Activated T-cell treated with anti-CD3 and anti-CD28 coated beads, Interleukin-2, amount 50 U/mL, for 24 hours (primary cell): ENCODE results near the gene CHD9.
"Not testable (repeated sequence)": the region's sequence is repeated elsewhere in the genome, so short reads cannot be mapped to it uniquely, and the experiment has no call there.

Source experiments
- DNase-seq: peaks from one replicate; pipeline ENCODE4 v3.0.0-alpha.2; 2020
- H3K27ac Mint-ChIP-seq: 2 replicates; pipeline ENCODE4 v1.8.0; 2020; ENCODE audit warnings: mild to moderate bottlenecking, mixed read lengths
- H3K27me3 Mint-ChIP-seq: 2 replicates; pipeline ENCODE4 v1.8.0; 2020; ENCODE audit warnings: mixed read lengths
- H3K36me3 Mint-ChIP-seq: 2 replicates; pipeline ENCODE4 v1.8.0; 2020; ENCODE audit warnings: low read depth, mixed read lengths
- H3K4me1 Mint-ChIP-seq: 2 replicates; pipeline ENCODE4 v1.8.0; 2020; ENCODE audit warnings: low read depth, mixed read lengths
- H3K4me3 Mint-ChIP-seq: 2 replicates; pipeline ENCODE4 v1.8.0; 2020; ENCODE audit warnings: mild to moderate bottlenecking, moderate library complexity, mixed read lengths
- H3K9me3 Mint-ChIP-seq: 2 replicates; pipeline ENCODE4 v1.8.0; 2020; ENCODE audit warnings: mixed read lengths

The CHD9 gene

GRCh38 chr16:53057658-53058057 lies 2.9 kb downstream of the CHD9 start:
- no peak for DNase-seq
- no peaks in the 10 kb centered on the region for H3K27me3 Mint-ChIP-seq
- no peaks in the 10 kb centered on the region for H3K9me3 Mint-ChIP-seq
- no peak overlapping the region for H3K4me3 Mint-ChIP-seq
- H3K4me1 Mint-ChIP-seq: peaks cover 44% of the 10 kb centered on the region
- no peak overlapping the region for H3K27ac Mint-ChIP-seq
- no peaks in the 10 kb centered on the region for H3K36me3 Mint-ChIP-seq

- H3K27ac Mint-ChIP-seq: no peak overlapping the region
Measured at GRCh38 chr16:53058441-53058840, 3.6 kb downstream of the CHD9 start.

DNA sequence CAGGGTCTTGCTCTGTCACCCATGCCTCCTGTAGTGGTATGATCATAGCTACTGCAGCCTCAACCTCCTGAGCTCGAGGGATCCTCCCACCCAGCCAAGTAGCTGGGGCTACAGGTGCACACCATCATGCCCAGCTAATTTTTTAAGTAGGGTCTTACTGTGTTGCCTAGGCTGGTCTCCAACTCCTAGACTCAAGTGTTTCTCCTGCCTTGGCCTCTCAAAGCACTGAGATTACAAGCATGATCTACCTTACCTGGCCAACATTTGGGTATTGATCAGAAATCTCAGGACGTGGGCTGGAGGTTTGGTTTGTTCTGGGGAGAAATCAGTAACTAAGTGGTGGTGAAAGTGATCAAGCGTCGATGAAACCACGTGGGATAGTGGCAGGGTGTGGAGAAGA lies 4.1 kb downstream of the CHD9 start:
- Mint-ChIP-seq H3K9me3 (no peaks in the 10 kb centered on the region), H3K4me3 (no peak overlapping the region), H3K36me3 (no peaks in the 10 kb centered on the region), H3K27me3 (no peaks in the 10 kb centered on the region), H3K4me1 (peaks cover 42% of the 10 kb centered on the region), H3K27ac (no peak overlapping the region)
- DNase-seq: no peak

More at GRCh38 chr16:53058441-53058840, 3.6 kb downstream of the CHD9 start:
- no peaks in the 10 kb centered on the region for H3K27me3 Mint-ChIP-seq
- H3K36me3 Mint-ChIP-seq: no peaks in the 10 kb centered on the region
- H3K4me3 Mint-ChIP-seq: no peak overlapping the region
- no peak for DNase-seq
- H3K9me3 Mint-ChIP-seq: no peaks in the 10 kb centered on the region
- H3K4me1 Mint-ChIP-seq: peaks cover 43% of the 10 kb centered on the region

DNA sequence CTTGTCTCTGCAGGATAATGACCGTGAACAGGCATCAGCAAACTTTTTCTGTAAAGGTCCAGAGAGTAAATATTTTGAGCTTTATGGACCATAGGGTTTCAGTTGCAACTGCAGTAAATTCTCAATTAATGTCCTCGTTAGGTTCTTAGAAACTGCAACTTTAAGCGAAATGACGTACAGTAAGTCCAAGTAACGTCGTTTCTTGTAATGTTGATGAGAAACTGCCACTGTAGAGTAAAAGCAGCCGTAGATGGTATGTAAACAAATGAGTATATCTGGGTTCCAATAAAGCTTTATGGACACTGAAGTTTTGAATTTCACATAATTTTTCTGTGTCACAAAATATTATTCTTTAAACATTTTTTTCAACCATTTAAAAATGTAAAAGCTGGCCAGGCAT lies 4.9 kb downstream of the CHD9 start:
- H3K27ac Mint-ChIP-seq: no peak overlapping the region
- no peak for DNase-seq
- H3K4me3 Mint-ChIP-seq: no peak overlapping the region
- peaks cover 36% of the 10 kb centered on the region for H3K4me1 Mint-ChIP-seq
- H3K27me3 Mint-ChIP-seq: no peaks in the 10 kb centered on the region
- H3K9me3 Mint-ChIP-seq: no peaks in the 10 kb centered on the region
- no peaks in the 10 kb centered on the region for H3K36me3 Mint-ChIP-seq

GRCh38 chr16:53061256-53061655 lies 6.5 kb downstream of the CHD9 start:
- Mint-ChIP-seq H3K27me3 (no peaks in the 10 kb centered on the region), H3K27ac (no peak overlapping the region), H3K4me3 (no peak overlapping the region), H3K4me1 (peaks cover 40% of the 10 kb centered on the region), H3K36me3 (peaks cover 2% of the 10 kb centered on the region), H3K9me3 (no peaks in the 10 kb centered on the region)
- DNase-seq: no peak

GRCh38 chr16:53061701-53062159 lies 6.9 kb downstream of the CHD9 start:
- Mint-ChIP-seq H3K4me1 (peaks cover 39% of the 10 kb centered on the region), H3K9me3 (no peaks in the 10 kb centered on the region), H3K27me3 (no peaks in the 10 kb centered on the region), H3K36me3 (peaks cover 2% of the 10 kb centered on the region), H3K4me3 (no peak overlapping the region), H3K27ac (peak overlapping the region; percentile 64)
- DNase-seq: peak; percentile 37

DNA sequence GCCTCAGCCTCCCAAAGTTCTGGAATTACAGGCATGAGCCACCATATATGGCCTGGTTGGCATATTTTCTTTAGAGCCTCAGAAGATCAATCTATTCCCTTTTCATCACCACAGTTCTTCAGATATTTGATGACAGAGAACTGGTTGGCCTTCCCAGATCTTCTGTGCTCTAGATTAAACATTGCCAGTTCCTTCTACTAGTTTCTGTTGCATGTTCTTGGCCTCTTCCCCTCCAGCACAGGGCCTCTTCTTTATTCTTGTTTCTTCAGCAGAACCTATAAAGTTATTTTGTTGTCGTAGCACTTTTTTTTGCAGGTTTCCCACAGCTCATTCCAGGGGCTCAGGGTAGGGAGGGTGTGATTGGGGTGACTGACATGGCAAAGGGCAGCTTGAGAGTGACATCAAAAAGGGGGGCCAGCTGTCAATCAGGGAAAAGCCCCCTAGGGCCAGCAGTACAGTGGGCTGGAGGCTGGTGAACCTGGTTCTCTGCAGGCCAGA lies 9.3 kb downstream of the CHD9 start:
- Mint-ChIP-seq H3K36me3 (peaks cover 4% of the 10 kb centered on the region), H3K27me3 (no peaks in the 10 kb centered on the region), H3K9me3 (no peaks in the 10 kb centered on the region), H3K4me3 (no peak overlapping the region), H3K4me1 (peaks cover 42% of the 10 kb centered on the region), H3K27ac (no peak overlapping the region)
- no peak for DNase-seq

DNA sequence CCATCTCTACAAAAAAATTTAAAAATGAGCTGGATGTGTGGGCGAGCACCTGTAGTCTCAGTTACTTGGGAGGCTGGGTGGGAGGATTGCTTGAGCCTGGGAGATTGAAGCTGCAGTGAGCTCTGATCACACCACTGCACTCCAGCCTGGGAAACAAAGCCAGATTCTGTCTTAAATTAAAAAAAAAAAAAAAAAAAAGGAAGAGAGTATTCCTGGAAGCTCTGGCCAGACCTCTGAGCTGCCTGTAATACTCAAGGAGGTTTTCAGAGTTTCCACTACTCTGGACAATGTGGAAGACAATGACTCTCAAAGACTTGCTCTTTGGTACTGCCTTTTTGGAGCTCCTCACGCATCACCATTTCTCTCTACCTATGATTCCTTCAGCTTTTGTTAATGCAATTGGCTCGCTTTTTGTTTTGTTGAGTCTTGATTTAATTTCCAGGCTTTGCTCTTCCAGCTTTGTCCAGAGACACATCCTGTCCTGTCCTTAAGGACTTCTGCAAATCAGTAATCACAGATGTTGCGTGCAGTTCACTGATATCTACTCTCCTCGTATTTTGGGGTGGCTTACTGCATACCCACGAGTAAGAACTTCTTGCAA lies 10.8 kb downstream of the CHD9 start:
- H3K4me1 Mint-ChIP-seq: peaks cover 53% of the 10 kb centered on the region
- H3K4me3 Mint-ChIP-seq: no peak overlapping the region
- H3K27me3 Mint-ChIP-seq: no peaks in the 10 kb centered on the region
- no peak overlapping the region for H3K27ac Mint-ChIP-seq
- no peaks in the 10 kb centered on the region for H3K9me3 Mint-ChIP-seq
- H3K36me3 Mint-ChIP-seq: peaks cover 8% of the 10 kb centered on the region
- DNase-seq: no peak

DNA sequence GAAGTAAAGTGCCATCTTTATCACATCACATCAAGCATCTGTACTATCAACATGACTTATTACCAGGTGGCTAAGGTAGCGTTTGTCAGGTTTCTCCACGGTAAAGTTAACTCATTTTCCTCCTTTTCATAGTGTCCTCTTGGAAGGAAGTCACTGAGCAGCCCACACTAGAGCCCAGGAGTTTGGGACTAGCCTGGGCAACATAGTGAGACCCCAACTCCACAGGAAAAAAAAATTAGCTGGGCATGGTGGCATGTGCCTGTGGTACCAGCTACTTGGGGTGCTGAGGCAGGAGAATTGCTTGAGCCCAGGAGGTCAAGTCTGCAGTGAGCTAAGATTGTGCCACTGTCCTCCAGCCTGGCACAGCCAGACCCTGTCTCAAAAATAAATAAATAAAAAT lies 12.9 kb downstream of the CHD9 start:
- Mint-ChIP-seq H3K4me1 (peaks cover 49% of the 10 kb centered on the region), H3K9me3 (no peaks in the 10 kb centered on the region), H3K36me3 (peaks cover 8% of the 10 kb centered on the region), H3K27me3 (no peaks in the 10 kb centered on the region), H3K4me3 (no peak overlapping the region), H3K27ac (no peak overlapping the region)
- no peak for DNase-seq

GRCh38 chr16:53068423-53068833 lies 13.6 kb downstream of the CHD9 start:
- H3K9me3 Mint-ChIP-seq: no peaks in the 10 kb centered on the region
- H3K36me3 Mint-ChIP-seq: peaks cover 8% of the 10 kb centered on the region
- peaks cover 49% of the 10 kb centered on the region for H3K4me1 Mint-ChIP-seq
- no peaks in the 10 kb centered on the region for H3K27me3 Mint-ChIP-seq
- DNase-seq: no peak
- peak overlapping the region; percentile 5 for H3K27ac Mint-ChIP-seq
- no peak overlapping the region for H3K4me3 Mint-ChIP-seq

DNA sequence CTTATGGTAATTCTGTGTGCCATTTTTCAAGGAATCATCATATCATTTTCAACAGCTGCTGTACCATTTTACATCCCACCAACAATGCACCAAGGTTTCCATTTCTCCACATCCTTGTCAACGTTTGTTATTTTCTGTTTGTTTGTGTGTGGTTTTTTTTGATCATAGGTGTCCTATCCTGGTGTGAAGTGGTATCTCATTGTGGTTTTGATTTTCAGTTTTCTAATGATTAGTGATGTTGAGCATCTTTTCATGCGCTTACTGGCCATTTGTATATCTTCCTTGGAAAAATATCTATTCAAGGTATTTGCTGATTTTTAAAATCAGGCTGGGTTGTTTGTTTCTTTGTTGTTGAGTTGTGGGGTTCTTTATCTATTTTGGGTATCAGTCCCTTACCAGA lies 15.0 kb downstream of the CHD9 start:
- H3K27ac Mint-ChIP-seq: no peak overlapping the region
- H3K4me1 Mint-ChIP-seq: peaks cover 48% of the 10 kb centered on the region
- no peak overlapping the region for H3K4me3 Mint-ChIP-seq

GRCh38 chr16:53071748-53072301 lies 17.0 kb downstream of the CHD9 start:
- no peak for DNase-seq
- Mint-ChIP-seq H3K27ac (no peak overlapping the region), H3K4me3 (no peak overlapping the region)

More for the DNA sequence above, 15.0 kb downstream of the CHD9 start:
- H3K9me3 Mint-ChIP-seq: peaks cover 3% of the 10 kb centered on the region
- H3K27me3 Mint-ChIP-seq: no peaks in the 10 kb centered on the region
- no peak for DNase-seq
- H3K36me3 Mint-ChIP-seq: peaks cover 14% of the 10 kb centered on the region

DNA sequence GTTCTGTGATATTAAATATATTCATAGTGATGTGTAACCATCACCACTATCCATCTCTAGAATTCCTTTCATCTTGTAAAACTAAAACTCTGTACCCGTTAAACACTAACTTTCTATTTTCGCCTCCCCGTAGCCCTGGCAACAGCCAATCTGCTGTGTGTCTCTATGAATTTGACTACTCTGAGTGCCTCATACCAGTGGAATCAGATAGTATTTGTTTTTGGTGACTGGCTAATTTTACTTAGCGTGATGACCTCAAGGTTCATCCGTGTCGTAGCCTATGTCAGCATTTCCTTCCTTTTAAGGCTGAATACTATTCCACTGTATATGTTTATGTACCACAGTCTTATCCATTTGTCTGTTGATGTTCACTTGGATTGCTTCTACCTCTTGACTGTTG lies 18.2 kb downstream of the CHD9 start:
- Mint-ChIP-seq H3K27ac (no peak overlapping the region), H3K4me1 (peaks cover 27% of the 10 kb centered on the region)

More at GRCh38 chr16:53071748-53072301, 17.0 kb downstream of the CHD9 start:
- Mint-ChIP-seq H3K4me1 (peaks cover 33% of the 10 kb centered on the region), H3K36me3 (peaks cover 20% of the 10 kb centered on the region), H3K27me3 (no peaks in the 10 kb centered on the region), H3K9me3 (peaks cover 6% of the 10 kb centered on the region)

DNA sequence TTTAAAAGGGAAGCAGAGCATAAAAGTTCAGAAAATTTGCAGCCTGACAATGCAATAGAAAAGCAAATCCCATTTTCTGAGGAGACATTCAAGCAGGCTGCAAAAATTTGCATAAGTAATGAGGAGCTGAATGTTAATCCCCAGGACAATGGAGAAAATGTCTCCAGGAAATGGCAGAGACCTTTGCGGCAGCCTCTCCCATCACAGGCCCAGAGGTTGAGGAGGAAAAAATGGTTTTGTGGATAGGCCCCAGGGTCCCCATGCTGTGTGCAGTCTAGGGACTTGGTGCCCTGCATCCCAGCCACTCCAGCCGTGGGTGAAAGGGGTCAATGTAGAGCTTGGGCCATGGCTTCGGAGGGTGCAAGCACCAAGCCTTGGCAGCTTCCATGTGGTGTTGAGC lies 19.5 kb downstream of the CHD9 start:
- H3K9me3 Mint-ChIP-seq, DNase-seq, H3K27ac Mint-ChIP-seq, H3K4me3 Mint-ChIP-seq, H3K27me3 Mint-ChIP-seq: not testable (repeated sequence)
- H3K4me1 Mint-ChIP-seq: peaks cover 20% of the 10 kb centered on the region
- peaks cover 17% of the 10 kb centered on the region for H3K36me3 Mint-ChIP-seq

More for the DNA sequence above, 18.2 kb downstream of the CHD9 start:
- no peak for DNase-seq
- peaks cover 6% of the 10 kb centered on the region for H3K9me3 Mint-ChIP-seq
- no peak overlapping the region for H3K4me3 Mint-ChIP-seq
- H3K27me3 Mint-ChIP-seq: no peaks in the 10 kb centered on the region
- H3K36me3 Mint-ChIP-seq: peaks cover 20% of the 10 kb centered on the region

DNA sequence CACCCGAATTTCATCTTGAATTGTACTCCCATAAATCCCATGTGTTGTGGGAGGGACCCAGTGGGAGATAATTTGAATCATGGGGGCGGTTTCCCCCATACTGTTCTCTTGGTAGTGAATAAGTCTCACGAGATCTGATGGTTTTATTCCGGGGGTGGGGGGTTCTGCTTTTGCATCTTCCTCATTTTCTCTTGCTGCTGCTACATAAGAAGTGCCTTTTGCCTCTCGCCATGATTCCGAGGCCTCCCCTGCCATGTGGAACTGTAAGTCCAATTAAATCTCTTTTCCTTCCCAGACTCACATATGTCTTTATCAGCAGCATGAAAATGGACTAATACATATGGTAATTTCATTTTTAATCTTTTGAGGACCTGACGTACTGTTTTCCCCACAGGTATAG lies 20.7 kb downstream of the CHD9 start:
- H3K4me1 Mint-ChIP-seq: peaks cover 13% of the 10 kb centered on the region
- H3K27ac Mint-ChIP-seq, H3K9me3 Mint-ChIP-seq, H3K4me3 Mint-ChIP-seq, H3K27me3 Mint-ChIP-seq, DNase-seq: not testable (repeated sequence)
- H3K36me3 Mint-ChIP-seq: peaks cover 15% of the 10 kb centered on the region
